Measurements from ENCODE around the gene CLMP.
A peak's percentile ranks its signal among the peaks of the same experiment; 100 is the strongest.

CLMP gene

GRCh38 chr11:123055191-123055901 is 139.7 kb downstream of the CLMP start:
- no peak for DNase-seq (ENCODE audit: low read depth)

GRCh38 chr11:123054301-123055065 is 140.6 kb downstream of the CLMP start:
- DNase-seq (ENCODE audit: low read depth) = no peak

DNA sequence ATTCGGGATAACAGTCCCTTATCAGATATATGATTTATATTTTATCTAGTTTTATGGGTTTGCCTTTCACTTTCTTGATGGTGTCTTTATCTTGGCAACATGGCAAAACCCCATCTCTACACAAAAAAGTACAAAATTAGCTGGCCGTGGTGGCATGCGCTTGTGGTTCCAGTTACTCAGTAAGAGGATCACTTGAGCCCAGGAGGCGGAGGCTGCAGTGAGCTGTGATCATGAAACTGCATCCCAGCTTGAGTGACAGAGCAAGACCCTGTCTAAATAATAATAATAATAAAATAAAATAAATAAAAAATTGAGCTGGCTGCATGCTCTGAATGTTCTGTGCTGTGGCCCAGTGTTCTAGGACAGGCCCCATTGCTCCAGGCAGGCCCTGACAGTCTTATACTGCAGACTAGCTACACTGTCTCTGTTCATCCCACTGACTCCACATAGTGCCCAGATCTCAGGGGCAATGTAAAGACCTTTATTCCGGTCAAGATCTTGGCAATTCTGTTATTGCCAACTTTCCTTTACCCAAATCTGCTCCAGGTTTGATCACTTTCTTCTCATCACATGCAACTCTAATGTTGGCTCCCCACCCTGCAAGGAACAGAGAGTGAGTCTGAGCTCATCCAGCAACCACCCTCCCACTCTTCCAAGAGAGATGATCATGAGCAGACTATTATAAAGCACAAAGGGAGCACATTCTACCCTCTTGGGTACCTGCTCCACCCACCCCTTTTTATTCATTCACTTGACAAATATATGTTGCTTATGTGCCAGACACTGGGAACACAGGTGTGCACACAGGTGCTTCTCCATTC is 141.9 kb downstream of the CLMP start:
- no peak for DNase-seq (ENCODE audit: low read depth)

DNA sequence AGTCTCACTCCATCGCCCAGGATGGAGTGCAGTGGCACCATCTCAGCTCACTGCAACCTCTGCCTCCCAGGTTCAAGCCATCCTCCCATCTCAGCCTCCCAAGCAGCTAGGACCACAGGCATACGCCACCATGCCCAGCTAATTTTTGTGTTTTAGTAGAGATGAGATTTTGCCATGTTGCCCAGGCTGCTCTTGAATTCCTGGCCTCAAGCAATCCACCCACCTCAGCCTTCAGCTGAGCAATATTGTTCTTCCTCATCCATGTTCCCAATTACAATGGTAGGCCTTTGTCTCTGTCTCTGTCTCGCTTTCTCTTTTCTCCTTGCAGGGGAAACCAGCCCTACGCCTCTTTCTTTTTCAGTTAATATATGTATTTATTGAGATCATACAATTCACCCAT is 143.4 kb downstream of the CLMP start:
- DNase-seq (ENCODE audit: low read depth) = no peak

DNA sequence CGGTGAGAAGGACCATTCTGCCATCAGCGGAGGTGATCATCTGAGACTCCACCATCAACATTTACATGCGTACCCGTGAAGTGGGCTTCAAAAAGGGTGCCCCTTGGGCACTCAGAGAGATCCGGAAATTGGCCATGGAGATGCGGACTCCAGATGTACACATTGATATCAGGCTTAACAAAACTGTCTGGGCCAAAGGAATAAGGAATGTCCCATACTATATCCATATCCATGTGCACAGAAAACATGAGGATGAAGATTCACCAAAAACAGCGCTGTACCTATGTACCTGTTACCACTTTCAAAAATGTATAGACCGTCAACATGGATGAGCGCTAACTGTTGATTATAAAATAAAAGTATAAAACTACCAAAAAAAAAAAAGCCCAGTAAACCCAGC is 143.9 kb downstream of the CLMP start:
- no peak for DNase-seq (ENCODE audit: low read depth)

DNA sequence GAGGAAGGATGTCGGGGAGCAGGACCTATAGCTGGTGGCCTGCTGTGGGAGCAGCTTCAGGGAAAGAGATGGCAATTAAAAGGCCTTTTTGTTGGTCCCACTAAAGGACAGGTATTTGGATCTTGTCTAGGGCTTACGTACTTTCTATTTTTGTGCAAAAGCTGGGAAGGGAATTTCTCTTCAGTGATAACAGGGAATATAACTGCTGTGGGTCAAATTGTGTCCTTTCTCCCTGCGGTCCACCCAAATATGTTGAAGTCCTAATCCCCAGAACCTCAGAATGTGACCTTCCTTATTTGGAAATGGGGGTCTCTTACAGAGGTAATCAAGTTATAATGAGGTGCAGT is 147.1 kb downstream of the CLMP start:
- no peak for DNase-seq (ENCODE audit: low read depth)

DNA sequence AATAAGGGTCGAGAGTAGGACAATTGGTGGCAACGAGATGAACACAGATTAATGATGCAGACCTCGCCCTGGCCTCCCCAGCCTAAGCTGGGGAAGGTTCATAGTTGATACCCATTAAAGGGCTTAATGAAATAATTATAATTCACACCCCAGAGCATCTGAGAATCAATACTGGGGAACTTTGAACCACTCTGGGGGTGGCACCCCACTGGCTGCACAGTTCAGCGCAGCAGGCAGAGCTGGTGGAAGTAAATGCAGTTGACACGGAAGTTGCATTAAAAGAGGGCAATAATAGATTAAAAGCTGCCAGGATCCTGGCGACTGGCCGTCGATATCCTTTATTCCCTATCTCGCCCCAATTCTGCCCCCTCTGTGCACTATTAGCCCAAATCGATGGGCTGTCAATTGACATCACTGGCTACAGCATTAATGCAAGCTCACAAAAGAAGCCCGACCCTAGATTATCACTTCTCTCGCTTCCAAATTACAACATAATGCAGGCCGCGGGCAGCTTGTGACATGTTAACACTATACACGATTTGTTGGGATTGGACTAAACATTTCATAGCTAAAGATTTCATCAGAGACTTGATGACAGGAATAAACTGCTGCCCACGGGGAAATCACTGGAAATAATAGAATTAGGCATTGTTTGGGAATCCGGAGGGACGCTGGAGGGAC is 147.6 kb downstream of the CLMP start:
- DNase-seq (ENCODE audit: low read depth) = no peak

- no peak for DNase-seq (ENCODE audit: low read depth)
Observed at GRCh38 chr11:123046473-123047259, 148.4 kb downstream of the CLMP start.

GRCh38 chr11:123045101-123045500 is 149.9 kb downstream of the CLMP start:
- DNase-seq (ENCODE audit: low read depth) = no peak

DNA sequence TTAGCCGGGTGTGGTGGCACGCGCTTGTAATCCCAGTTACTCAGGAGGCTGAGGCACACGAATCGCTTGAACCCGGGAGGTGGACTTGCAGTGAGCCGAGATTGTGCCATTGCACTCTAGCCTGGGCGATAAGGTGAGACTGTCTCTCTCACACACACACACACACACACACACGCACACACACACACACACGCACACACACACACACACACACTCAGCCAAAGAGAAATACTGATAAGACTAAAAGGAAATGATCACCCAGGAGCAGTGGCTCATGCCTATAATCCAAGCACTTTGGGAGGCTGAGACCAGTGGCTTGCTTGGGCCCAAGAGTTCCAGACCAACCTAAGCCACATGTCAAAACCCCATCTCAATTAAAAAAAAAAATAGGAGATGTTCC is 153.9 kb downstream of the CLMP start:
- DNase-seq (ENCODE audit: low read depth) = no peak

- no peak for DNase-seq (ENCODE audit: low read depth)
Observed at GRCh38 chr11:123040111-123040432, 155.0 kb downstream of the CLMP start.

GRCh38 chr11:123035831-123036230 is 159.2 kb downstream of the CLMP start:
- no peak for DNase-seq (ENCODE audit: low read depth)

- DNase-seq (ENCODE audit: low read depth) = no peak
Observed at GRCh38 chr11:123034597-123034996, 160.5 kb downstream of the CLMP start.

- no peak for DNase-seq (ENCODE audit: low read depth)
Observed at GRCh38 chr11:123033895-123034294, 161.2 kb downstream of the CLMP start.

GRCh38 chr11:123030517-123030916 is 164.5 kb downstream of the CLMP start:
- DNase-seq (ENCODE audit: low read depth) = no peak

GRCh38 chr11:123020968-123021367 is 174.1 kb downstream of the CLMP start:
- DNase-seq (ENCODE audit: low read depth) = peak; percentile 10
